ENCODE results near the gene MAGEA8.
"Not testable (repeated sequence)": the region's sequence is repeated elsewhere in the genome, so short reads cannot be mapped to it uniquely, and the experiment has no call there.

MAGEA8 gene

DNA sequence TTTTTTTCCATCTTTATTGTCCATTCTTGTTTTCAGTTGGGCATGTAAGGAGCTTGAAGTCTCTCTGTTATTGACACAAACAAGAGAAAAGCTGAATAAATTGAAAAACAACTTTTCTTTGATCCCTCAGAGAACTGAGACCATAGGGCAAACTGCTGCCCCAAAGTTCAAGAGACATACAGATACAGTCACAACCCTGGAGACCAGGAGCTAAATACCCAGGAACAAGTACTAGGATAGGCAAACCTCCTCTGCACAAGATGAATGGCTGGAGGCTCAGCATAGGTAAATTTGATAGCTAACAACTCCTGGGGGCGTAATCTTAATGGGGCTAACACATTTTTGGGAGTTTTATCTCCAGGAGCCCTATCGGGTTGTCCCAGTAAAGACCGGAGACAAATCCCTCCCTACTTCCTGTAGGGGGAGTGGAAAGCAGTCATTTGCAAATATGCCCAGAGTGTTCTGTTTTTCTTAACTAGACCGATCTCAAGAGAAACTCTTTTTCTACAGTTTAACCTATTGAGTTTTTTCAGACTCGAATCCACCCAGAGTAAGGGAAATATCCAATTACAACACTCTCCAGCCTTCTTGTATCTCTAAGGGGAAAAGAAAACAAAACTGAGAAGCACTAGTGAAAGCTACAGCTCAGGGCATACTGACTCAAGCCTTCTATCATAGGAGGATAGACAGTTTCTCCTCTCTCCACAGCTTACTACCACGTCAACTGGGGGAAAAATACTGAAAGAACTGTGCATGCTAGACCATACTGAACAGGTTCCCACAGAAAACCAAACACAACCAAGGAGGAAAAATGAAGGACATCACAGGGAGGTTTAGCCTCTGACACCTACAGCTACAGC, 23.1 kb downstream of the MAGEA8 start:
- no peak for DNase-seq (ENCODE audit: low read depth)

DNA sequence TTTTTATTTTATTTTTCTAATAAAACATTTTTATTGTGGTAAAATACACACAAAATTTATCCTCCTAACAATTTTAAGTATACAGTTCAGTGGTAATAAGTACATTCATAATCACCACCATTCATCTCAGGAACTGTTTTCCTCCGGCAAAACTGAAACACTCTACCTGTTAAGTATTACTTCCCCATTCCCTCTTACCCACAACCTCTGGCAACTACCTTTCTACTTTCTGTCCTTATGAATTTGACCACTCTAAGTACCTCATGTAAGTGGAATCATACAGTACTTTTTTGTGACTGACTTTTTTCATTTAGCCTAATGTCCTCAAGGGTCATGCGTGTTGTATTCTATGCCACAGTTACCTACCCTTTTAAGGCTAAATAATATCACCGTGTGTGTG, 27.3 kb downstream of the MAGEA8 start:
- no peak for DNase-seq (ENCODE audit: low read depth)

GRCh38 chrX:149908727-149909126, 27.7 kb downstream of the MAGEA8 start:
- DNase-seq (ENCODE audit: low read depth), result no peak

DNA sequence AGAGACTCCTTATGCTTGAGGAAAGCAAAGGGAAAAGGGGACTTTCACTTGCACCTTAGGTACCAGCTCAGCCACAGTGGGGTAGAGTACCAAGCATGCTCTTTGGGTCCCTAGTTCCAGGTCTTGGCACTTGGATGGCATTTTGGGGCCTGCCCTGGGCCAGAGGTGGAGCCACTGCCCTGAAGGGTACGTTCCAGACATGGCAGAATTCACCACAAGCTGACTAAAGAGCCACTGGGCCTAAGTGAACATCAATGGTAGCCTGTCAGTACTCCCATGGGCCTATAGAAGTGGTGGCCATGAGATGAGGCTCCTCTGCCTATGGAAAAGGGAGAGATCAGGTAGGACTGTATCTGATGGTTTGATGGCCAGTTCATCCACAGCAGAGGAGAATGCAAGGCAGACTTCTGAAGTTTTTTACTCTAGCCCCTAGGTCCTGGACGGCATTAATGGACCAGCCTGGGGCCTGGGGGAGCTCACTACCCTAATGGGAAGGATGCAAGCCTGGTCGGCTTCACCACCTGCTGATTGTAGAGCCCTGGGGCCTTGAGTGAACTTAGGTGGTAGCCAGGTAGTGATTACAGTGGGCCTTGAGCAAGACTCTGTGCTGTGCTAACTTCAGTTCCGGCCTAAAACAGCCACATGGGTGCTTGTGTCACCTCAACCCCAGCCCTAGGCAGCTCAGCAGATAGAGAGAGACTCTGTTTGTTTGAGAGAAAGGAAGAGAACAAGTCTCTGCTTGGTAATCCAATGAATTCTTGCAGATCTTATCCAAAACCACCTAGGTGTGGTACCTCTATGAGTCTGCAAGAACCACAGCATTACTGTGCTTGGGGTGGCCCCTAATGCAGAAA, 28.6 kb downstream of the MAGEA8 start:
- DNase-seq (ENCODE audit: low read depth), result no peak

DNA sequence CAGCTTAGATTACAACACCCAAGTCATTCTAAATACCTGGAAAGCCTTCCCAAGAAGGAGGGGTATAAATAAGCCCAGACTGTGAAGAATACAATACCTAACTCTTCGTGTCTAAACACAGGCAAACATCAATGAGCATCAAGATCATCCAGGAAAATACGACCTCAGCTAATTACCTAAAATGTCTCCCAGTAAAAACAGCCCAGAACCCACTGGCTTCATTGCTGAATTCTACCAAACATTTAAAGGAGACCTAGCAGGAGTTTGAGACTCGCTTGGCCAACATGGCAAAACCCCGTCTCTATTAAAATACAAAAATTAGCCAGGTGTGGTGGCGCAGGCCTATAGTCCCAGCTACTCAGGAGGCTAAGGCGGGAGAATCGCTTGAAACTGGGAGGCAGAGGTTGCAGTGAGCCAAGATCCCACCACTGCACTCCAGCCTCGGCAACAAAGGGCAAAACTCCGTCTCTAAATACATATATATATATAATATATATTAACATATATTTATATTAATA, 29.3 kb downstream of the MAGEA8 start:
- DNase-seq (ENCODE audit: low read depth), result no peak

DNA sequence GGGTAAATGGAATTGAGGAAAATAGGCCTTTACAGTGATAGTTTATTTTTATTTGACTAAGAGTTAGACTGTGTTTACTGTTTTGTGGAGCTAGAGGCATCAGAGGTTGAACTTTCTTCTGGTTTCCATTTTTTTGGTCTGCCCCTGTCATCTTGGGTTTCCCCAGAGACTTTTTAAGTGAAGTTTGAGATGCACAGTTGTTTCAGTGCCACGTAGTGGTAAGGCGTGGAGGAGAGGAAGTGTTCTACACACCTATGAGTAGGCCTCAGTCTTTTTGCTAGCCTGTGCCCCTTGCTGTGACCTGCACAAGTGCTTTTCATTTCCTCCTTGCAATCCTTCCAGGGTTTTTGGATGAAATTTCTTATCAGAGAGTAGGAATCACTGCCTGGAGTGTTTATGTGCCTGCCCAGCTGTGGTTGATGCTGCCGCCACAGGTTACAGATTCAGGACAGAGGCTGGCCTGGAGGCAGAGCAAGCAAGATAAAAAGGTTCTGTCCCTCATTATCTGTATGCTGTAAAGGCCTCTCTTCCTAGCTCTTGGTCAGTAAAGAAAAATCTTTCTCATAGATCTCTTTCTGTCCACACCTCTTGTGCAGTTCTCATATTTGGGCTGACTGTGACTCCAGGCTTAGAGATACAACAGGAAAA, 35.9 kb downstream of the MAGEA8 start:
- no peak for DNase-seq (ENCODE audit: low read depth)

DNA sequence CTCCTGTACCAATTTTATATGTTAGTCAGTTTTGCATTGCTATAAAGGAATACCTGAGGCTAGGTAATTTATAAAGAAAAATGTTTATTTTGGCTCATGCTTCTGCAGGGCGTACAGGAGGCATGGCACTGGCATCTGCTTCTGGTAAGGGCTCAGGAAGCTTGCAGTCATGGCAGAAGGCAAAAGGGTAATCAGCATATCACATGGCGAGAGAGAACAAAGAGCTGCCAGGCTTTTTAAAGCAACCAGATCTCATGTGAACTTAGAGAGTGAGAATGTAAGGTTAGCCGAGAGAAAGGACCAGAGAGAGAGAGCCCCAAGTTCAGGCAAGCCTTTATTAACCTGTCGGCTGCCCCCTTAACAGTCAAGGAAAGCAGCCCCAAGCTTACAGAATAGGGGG, 42.9 kb downstream of the MAGEA8 start:
- DNase-seq (ENCODE audit: low read depth), result not testable (repeated sequence)

GRCh38 chrX:149924434-149924833, 43.5 kb downstream of the MAGEA8 start:
- not testable (repeated sequence) for DNase-seq (ENCODE audit: low read depth)

- not testable (repeated sequence) for DNase-seq (ENCODE audit: low read depth)
Measured at GRCh38 chrX:149927245-149927963, 46.4 kb downstream of the MAGEA8 start.

DNA sequence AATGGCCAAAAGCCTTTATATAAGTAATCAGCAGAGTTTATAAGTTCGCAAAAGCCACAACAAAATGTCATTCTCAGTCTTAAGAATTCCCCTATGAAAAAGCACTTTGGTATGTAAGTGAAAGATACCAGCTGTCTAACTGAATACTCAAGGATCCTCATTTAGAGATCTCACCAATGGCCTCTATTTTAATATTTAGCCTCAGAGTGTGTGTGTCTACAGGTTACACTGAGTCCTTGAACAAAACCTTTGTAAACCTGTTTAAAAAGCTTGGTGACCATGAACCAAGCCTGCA, 46.9 kb downstream of the MAGEA8 start:
- not testable (repeated sequence) for DNase-seq (ENCODE audit: low read depth)

DNA sequence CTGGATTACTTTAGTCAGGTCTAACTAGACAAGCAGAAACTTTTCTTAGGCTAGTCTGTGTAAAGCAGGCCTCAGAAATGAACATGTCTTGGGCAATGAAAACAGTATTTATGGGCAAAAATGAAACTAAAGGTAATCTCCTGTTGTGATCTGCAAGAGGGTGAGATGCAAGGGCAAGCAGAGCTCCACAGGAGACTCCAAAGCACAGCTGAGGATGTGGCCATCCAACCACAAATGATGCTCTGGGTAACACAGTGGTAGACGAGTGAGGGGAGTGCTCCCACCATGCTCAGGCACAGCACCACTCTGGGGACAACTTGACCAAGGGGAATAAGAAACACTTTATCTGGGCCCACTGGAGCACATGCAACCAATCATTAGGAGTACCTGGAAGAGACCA, 47.7 kb downstream of the MAGEA8 start:
- not testable (repeated sequence) for DNase-seq (ENCODE audit: low read depth)

GRCh38 chrX:149929400-149929799, 48.4 kb downstream of the MAGEA8 start, which contains the start of gene HSFX4:
Gene HSFX4, plus strand, starts transcription at chrX:149929573. Its CDS starts 72 bp downstream, at chrX:149929645.
- DNase-seq (ENCODE audit: low read depth), result not testable (repeated sequence)

DNA sequence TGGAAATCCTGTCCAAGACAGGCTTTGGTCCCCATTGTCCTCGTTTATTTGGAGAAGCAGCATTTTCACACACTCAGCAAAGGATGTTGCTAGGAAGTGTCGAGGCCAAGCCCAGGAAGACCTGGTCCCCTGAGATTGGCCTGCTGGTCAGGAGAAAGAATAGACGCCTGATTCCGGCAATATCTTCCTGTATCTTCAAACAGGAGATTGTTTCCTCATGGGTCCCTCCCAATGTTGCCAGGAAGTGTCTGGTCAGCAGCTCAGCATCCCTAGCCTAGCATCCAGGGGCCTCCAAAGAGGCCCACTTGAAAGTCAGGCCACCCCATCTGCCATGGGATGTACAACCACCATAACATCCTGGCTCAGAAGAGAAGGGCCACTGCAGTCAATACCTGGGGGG, 50.4 kb downstream of the MAGEA8 start:
- not testable (repeated sequence) for DNase-seq (ENCODE audit: low read depth)

DNA sequence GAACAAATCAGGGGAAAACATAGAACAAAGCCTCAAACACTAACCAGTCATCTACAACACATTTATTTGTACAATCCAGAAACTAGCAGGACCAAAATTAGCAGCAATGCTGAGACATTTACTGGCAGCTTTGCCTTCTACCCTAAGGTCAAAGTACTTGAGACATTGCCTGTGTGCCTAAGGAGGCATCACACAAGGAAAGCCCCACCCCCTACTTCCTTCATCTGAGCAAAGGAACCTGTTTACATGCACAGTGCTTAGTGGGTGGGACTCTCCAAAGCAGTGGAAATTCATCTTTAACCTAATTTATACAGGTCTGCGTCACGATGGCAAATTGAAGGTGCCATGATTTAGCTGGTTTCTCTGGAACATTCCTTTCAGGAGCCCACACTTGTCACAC, 51.2 kb downstream of the MAGEA8 start:
- not testable (repeated sequence) for DNase-seq (ENCODE audit: low read depth)

DNA sequence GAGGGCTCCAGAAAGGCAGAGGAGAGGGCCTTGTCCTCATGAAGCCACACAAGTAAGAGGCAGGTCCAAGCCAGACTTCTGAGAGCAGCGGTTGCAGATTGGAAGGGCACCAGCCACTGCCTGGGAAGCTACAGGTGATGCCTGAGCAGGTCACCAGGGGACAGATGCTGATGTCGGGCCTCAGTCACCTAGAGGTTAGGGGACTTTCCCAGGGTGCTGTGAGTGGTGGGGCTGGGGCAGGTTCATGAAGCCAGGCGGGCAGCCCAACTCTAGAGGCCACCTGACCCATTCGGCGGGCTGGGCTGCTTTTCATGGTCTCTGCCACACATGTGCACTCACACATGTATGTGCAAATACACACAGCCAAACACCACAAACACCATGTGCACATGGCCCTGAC, 52.0 kb downstream of the MAGEA8 start:
- not testable (repeated sequence) for DNase-seq (ENCODE audit: low read depth)

- DNase-seq (ENCODE audit: low read depth), result not testable (repeated sequence)
Measured at GRCh38 chrX:149933547-149933946, 52.6 kb downstream of the MAGEA8 start.
